Endometrial microvascular endothelial cells (primary cell): Measurements from ENCODE around the gene IL12B. TPM values are rescaled to one million over a fixed set of nuclear protein-coding genes. Genes with fewer than 3 reads are reported as not detected.

Experiments
- in situ Hi-C: cut with HindIII; loops from 2 replicates; pipeline ENCODE4 v1.10.0; 2017; ENCODE audit warnings: low sequenced_read_pairs, low pct_unique_long_range_greater_than_20kb; ENCODE audit errors: inconsistent ontology term
- total RNA-seq: library from RNA; depleted of rRNA; stranded (reverse); fragments of >200 nt; gene quantifications from one replicate; pipeline ENCODE4 v1.2.3, GENCODE V29; 2015; ENCODE audit errors: inconsistent ontology term

The IL12B gene
- total RNA-seq, 1 donor from 2014 or later, result not detected

DNA sequence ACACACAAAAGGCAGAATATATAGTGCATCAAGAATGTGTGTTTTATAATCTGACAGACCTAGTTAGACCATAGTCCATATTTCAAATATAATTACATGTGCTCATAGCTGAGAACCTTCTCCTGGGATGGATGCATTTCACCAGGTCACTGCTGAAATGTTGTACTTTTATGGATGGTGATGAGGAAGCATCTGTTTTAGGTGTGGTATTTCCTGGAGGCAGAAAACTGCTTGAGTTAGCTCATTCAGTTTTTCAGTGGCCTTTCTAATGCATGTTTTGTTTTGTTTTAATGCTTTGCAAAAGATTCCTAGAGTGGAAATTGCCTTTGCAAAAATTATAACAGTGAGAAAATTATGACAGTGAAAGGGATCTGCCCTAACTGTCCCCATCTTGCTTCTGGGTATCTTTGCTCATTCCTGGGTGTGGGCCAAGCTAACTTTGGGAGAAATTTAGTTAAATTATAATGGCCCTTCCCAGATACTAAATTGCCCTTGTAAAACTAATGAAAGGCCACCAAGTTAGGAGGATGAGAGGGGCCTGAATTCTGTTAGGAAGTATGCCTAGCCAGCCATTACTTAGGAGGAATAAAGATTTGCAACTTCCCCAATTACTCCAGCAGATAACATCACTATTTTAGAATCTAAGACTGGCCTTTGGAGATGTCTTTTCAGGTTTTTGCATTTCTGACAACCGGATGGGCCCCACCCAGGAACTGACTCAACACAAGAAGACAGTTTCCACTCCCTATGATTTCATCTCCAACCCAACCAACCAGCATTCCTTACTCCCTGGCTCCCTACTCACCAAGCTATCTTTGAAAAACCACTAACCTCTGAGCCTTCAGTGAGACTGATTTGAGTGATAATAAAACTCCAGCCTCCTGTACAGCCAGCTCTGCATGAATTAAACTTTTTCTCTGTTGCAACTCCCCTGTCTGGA lies 7.0 kb upstream of the IL12B start:
- in situ Hi-C loops, result no loop called here

DNA sequence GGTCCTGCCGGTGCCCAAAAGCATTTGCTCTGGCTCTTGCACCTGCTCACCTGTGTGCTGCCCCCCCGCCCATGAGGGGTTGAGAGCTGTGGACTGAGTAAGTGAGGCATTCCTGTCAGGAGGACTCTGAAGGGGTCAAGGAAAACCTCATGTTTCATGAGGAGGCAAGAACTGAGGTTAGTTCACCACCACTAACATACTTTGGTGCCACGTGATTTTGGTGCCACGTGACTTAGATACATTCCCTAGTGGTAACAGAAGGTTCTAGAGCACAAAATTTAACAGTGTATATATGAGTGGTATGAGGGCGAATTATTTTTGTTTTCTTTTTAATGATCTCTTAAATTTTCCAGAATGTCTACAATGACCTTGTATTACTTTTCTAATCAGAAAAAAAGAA lies 6.3 kb upstream of the IL12B start:
- in situ Hi-C loops, result no loop called here

DNA sequence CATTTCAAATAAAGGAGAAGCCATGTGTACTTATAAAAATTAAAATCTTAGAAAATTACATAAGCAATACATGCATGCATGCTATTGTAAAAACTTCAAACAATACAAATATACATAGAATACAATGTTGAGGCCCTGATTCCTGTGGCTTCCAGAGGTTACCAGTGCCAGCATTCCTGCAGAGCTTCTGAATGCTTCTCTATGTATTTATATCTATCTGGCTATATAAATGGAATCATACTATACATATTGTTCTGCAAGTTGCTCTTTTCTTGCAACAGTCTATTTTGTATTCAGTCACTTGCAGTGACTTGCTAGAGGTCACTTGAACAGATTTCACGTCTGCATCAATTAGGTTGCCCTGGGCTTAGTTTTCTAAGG lies 3.2 kb upstream of the IL12B start:
- in situ Hi-C loops, result no loop called here

DNA sequence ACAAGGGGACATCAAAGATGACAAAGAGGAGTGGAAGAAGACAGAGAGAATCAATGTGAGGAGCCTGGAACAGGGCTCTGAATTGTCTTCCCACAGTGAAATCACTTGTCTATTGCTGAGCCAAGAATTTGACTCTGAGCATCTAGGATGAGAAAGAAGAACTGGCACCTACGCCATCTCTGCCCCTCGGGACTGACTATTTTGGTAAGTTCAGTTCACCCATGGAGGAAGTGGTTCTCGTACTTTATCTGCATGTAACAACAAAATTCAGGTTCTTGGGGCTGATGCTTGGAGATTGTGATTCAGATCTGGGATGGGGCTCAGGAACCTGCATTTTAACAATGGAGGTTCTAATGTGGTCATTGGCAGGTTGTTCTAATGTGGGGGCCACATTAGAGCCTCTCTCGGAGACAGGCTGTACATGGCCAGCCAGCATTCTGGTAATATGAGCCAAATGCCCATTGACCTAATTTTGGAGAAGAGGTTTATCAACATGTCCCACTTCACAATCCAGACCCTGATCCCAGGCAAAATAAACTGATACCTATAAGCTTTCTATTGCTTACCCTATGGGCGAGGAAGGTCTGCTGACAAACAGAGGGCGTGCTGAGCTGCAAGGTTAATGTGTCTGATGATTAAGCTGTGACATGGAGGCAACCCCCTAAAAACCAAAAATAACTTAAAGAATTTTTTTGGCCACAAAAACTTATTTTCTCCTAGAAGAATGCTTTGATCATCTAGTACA lies 2.7 kb upstream of the IL12B start:
- in situ Hi-C loops, result no loop called here

DNA sequence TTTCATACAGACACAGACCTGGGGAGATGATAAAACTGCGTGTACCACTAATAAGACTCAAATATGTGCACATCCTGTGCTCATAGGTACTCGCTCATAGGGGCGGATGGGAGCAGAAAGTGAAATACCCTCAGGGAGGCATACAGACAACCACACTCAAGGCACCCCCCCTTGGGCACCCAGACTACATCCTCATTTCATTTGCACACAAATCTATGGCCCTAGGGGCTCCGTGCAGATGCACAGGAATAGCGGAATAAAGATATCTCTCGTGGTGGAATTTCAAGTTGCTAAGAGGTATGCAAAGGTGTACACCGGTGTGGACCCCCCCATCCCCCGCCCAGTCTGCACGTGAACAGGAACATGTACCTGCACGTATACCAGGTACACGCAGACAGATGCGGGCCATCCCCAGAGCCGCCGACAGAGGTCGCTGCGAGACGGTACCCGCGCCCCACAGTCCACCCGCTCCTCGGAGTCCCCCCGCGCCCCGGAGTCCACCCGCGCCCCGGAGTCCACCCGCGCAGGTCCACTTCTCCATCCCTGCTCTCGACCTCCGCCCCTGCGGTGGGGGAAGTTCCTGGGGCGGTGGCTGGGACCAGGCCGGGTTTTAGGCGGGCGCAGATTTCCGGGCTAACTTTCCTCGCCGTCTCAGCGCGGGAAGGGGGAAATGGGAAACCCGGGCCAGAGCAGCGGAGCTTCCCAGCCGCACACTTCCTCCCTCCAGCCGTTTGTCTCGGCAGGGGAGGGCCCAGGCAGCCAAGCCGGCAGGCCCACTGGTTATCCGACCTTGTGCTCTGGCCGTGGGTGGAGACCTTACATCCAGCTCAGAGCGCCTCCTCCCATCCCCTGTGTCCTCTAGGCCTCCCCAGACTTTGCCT lies 1.0 kb upstream of the IL12B start:
- in situ Hi-C loops, result no loop called here

DNA sequence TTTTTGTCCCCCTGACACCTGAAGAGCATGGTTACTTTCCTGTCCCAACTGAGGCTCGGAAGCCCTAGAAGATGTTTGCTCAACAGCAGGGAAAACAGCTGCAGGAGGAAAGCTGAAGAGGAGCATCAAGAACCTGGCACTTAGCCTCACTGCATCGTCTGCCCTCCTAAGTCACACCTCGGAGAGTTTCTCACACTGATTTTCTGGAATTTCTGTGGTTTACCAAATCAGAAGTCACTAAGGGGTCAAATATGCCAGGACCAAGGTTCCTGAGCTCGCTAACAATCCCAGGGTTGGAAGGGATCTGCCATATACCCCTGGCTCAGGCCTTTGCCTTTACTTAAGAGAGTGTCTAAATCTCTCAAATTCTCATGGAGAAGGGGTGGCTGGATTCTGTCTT lies 5.3 kb downstream of the IL12B start:
- in situ Hi-C loops, result no loop called here

DNA sequence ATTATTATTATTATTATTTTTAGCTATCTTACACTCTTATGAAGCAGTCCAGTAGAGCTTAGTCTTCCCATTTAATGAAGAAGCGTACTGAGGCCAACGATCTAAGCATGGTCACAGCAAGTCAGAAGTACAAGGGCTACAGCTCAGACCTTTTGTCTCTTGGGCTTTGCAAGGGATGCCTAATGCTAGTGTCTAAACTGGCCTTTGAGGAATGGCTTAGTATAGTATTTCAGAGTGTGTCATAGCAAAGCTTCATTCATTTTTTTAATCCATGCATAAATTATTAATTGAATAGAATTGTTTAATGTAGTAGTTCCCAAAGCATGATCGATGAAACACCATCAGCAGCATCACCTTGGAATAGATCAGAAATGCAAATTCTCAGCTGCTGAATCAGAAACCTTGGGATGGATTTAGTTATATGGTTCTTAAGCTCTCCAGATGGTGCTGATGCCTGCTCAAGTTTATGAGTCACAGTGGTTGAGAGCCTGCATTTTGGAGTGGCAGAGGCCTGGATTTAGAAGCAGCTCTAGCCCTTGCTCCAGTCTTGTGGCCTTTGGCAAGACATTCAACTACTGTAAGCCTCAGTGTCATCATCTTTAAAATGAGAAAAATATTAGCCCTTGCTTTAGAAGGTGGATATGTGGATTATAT lies 6.1 kb downstream of the IL12B start:
- in situ Hi-C loops, result no loop called here

DNA sequence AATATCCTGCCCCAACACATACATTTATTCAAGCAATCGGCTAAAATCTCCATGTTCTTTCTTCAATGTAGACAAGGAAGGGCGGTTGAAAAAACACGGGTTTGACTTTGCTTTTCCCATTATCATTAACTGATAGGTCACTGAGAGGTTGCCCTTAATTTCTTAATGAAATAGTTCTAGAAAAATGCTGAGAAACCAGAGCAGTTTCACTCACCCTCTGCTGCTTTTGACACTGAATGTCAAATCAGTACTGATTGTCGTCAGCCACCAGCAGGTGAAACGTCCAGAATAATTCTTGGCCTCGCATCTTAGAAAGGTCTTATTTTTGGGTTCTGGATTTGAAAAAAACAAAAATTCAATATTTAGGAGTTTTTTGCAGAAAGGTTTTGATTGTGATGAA lies 8.1 kb downstream of the IL12B start:
- in situ Hi-C loops, result no loop called here

DNA sequence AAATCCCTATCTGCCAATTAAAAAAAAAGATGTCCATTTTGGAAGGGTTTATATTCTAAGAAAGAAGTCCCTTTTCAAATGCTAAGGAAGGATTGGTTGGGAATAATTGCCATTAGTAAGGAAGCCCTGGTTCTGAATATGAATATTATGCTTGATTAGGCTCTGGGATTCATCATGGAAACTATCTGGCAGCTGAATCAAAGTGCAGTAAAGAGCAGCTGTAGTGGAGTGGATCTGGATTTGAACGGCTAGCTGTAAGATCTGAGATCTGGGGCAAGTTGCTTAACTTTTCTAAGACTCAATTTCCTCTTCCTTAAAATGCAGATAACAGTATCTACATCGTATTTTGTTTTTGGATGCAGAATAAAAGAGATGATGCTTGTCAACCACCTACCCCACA lies 10.5 kb downstream of the IL12B start:
- in situ Hi-C loops, result no loop called here

DNA sequence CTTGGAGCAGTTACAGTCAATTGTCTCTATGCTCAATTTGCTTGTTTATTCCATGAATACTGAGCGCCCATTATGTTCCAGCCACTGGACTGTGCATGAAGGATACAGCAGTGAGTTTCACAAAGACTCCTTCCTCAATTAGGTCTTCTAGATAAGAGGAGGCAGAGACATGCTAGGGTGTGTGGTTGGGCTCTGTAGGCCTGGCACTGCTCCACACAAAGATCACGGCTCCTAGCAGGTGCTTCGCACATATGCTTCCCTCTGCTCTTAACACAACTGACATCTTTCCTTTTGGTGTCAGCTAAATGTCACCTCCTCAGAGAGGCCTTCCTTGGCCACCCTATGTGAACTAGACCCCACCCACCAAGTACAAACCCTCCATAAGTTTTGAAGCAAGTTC lies 10.9 kb downstream of the IL12B start:
- in situ Hi-C loops, result no loop called here

DNA sequence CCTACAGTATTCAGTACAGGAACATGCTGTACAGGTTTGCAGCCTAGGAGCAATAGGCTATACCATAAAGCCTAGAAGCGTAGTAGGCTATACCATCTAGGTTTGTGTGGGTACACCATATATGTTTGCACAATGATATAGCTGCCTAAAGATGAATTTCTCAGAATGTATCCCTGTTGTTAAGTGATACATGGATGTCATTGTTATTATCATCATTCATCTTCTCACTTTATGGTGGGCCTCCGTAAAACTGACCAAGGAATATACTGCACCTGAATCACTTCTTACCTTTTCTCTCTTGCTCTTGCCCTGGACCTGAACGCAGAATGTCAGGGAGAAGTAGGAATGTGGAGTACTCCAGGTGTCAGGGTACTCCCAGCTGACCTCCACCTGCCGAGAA lies 11.8 kb downstream of the IL12B start:
- in situ Hi-C loops, result no loop called here

DNA sequence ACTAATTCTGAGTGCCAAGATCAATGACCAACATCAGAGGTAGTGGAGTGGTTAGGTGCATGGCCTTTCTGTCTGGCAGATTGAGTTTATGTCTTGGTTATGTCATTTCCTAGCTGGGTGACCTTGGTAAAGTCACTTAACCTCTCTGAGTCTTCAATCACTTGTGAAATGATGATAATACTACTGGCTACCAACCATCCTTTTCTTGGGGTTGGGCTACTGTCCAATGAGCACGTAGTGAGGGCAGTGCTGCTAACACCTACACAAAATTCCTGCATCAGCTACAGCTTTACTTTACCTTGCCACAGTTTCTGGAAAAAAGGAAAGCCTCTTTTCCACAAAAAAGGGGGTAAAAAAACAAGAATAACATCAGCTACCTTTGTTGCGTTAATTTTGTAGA lies 12.4 kb downstream of the IL12B start:
- in situ Hi-C loops, result no loop called here

DNA sequence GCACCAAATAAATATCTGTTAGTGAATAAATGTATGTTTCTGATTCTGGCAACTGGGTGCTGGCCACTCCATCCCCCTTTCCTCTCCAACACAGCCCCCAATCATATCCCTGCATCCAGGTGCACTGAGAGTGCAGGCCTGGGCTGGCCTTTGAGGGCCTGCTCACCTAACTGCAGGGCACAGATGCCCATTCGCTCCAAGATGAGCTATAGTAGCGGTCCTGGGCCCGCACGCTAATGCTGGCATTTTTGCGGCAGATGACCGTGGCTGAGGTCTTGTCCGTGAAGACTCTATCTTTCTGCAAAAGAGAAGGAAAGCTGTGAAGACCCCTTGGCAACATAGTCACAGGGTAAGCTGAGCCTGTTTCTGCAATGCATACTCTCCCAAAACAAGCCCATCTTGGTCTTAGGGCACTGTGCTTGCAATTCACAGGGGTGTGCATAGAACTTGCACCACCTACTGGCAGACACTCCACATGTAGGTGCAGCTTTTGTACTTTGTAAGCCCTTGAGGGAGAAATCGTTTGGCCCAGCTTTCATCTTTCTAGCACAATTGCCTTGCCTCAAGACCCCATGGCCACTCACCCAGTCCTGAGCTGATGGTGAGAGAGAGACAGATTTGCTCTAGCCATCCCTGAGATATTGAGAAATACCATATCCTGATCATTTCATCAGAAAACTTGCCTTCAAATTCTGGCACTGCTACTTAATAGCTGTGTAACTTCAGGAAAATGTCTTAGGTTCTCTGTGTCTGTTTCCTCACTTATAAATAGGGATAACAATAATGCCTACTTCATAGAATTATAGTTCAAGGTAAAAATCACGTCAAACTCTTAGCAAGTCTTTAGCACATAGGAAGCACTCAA lies 13.5 kb downstream of the IL12B start:
- in situ Hi-C loops, result no loop called here

DNA sequence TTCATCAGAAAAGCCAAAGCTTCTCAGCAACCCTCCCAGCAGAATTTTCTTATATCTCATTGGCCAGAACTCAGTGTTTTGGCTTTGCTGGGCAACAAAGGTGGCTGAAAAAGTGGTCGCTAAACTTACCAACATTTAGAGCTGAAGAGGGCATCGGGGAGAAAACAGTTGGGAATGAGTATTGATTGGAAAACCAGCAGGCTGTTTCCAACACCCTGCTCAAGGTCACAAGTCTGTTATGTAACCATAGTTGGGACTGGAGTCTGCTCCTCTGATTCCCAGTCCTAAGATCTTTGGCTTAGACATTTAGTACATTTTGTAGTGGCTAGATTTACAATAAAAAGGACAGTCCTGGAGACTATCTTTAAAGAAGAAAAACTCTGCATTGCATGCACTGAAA lies 17.1 kb downstream of the IL12B start:
- in situ Hi-C loops, result no loop called here

DNA sequence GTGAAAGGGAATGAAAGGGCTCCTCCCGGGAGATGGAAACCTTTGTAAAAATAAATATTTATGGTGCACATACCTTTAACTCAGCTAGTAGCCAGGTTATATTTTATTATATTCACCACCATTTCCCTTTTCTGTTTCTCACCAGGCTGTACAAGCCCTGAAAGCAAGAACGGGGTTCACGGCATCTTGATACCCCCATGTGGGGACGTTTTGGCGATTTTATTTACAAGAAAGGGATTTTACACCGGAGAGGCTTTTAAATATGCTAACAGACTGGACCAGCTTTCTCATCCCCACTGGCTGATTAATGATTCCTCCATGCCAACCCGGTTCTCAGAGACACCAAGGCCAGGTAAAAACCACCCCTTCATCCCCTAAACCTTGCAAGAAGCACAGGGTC lies 19.2 kb downstream of the IL12B start:
- in situ Hi-C loops, result no loop called here

DNA sequence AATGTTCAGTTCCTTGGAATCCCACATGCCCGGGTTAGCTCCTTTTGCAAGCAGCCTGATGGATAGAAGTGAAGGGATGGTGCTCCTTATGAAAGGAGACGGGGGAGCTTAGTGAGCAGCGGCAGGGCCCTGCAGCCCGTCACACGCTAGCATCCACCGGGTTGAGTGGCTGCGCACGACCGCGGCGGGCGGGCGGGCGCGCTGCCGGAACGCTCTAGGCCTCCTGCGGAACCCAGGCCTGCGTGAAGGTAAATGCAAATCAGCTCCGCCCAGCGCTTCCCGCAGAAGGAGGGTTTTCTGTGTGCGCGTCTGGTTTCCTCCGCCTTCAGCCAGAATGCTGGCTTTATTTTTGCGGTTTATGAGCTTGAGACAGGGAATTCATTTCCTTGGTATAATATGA lies 19.8 kb downstream of the IL12B start:
- in situ Hi-C loops, result no loop called here

DNA sequence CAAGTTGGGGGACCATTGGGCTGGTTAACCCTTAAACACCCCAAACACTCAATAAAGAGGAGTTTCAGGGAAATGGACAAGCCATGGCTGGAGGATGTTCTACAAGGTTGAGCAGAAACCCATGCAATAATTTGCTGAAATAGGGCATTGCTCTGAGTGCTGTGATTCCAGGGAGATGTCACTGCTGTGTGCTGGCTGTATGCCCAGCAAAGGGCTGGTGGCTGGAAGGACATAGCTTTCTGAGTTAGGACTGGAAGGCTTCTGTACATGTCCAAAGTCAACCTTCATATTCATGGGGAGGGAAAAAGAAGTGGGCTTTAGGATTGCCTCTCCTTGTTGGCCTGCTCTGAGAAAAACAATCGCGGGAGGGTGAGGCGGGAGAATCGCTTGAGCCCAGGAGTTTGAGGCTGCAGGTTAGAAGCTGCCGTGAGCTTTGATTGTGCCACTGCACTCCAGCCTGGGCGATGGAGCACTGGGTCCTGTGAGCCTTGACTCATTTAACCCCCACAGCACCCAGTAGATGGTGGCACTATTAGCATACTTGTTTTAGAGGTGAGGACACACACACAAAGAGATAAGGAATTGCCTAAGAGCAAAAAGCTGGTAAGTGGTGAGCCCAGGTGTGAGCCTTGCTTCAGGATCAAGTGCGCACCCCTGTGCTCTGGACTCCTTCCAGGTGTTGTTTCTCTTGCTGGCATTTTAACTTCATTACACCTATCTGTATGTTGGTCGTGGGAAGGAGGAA lies 20.4 kb downstream of the IL12B start:
- in situ Hi-C loops, result no loop called here
